Loucy (cell line): ENCODE measurements around the gene FBXL15.

Experiments
- CTCF ChIP-seq: fragments of 200-600 bp; sonication (generic); conservative IDR thresholded peaks from 2 replicates; pipeline ENCODE4 v1.5.1; 2014; ENCODE audit warnings: mild to moderate bottlenecking, antibody characterized with exemption, low read length
- EZH2phosphoT487 ChIP-seq: fragments of 200-600 bp; IDR thresholded peaks from 2 replicates; pipeline ENCODE4 v1.6.1; 2018; ENCODE audit warnings: antibody characterized with exemption, mild to moderate bottlenecking, moderate library complexity, borderline replicate concordance

- TF ChIP-seq CTCF, result no peak
- no peak for TF ChIP-seq EZH2phosphoT487
These were observed 29.4 kb downstream of the FBXL15 start for GRCh38 chr10:102450124-102450373.
